H9 (cell line): ENCODE data around the gene CLECL1. TPM values are rescaled to one million over a fixed set of nuclear protein-coding genes. Genes with fewer than 3 reads are reported as not detected.

Source experiments
- DNase-seq: peaks from one replicate; pipeline ENCODE4 v3.0.0-alpha.2; 2017
- H2AFZ ChIP-seq: one replicate; pipeline ENCODE4 v1.6.1; 2013; ENCODE audit warnings: mild to moderate bottlenecking, low read length, control low read depth, moderate library complexity
- H2AK5ac ChIP-seq: 2 replicates; pipeline ENCODE4 v1.6.1; 2013; ENCODE audit warnings: low read length, control low read depth, mixed read lengths; ENCODE audit not compliant: insufficient read length
- H2BK120ac ChIP-seq: one replicate; pipeline ENCODE4 v1.6.1; 2013; ENCODE audit warnings: low read depth, mild to moderate bottlenecking, low read length, control low read depth, inconsistent platforms; ENCODE audit not compliant: poor library complexity, severe bottlenecking
- H2BK12ac ChIP-seq: 2 replicates; pipeline ENCODE4 v1.6.1; 2013; ENCODE audit warnings: low read length, control low read depth, mixed read lengths, low read depth; ENCODE audit not compliant: insufficient read length
- H2BK15ac ChIP-seq: 2 replicates; pipeline ENCODE4 v1.6.1; 2013; ENCODE audit warnings: low read depth, low read length, control low read depth
- H2BK20ac ChIP-seq: one replicate; pipeline ENCODE4 v1.6.1; 2013; ENCODE audit warnings: low read depth, mild to moderate bottlenecking, low read length, control low read depth, inconsistent platforms; ENCODE audit not compliant: poor library complexity, severe bottlenecking
- H2BK5ac ChIP-seq: 2 replicates; pipeline ENCODE4 v1.6.1; 2013; ENCODE audit warnings: low read length, control low read depth, mixed read lengths; ENCODE audit not compliant: insufficient read length
- H3K14ac ChIP-seq: 2 replicates; pipeline ENCODE4 v1.6.1; 2013; ENCODE audit warnings: low read length, control low read depth; ENCODE audit not compliant: insufficient read depth
- H3K18ac ChIP-seq: 2 replicates; pipeline ENCODE4 v1.6.1; 2013; ENCODE audit warnings: low read depth, mild to moderate bottlenecking, mixed read lengths, low read length, control low read depth; ENCODE audit not compliant: insufficient read length
- H3K23ac ChIP-seq: 2 replicates; pipeline ENCODE4 v1.6.1; 2013; ENCODE audit warnings: low read length, control low read depth, mixed read lengths, low read depth; ENCODE audit not compliant: insufficient read length
- H3K23me2 ChIP-seq: 2 replicates; pipeline ENCODE4 v1.6.1; 2013; ENCODE audit warnings: low read depth, mild to moderate bottlenecking, mixed read lengths, low read length, control low read depth; ENCODE audit not compliant: insufficient read length, poor library complexity, severe bottlenecking
- H3K27ac ChIP-seq: 2 replicates; pipeline ENCODE4 v1.5.1; 2013; ENCODE audit warnings: low read length, control low read depth, mixed read lengths, low read depth; ENCODE audit not compliant: insufficient read length
- H3K27me3 ChIP-seq: 2 replicates; pipeline ENCODE4 v1.6.1; 2013; ENCODE audit warnings: low read length, control low read depth, inconsistent platforms; ENCODE audit not compliant: insufficient read depth
- H3K4ac ChIP-seq: 2 replicates; pipeline ENCODE4 v1.6.1; 2013; ENCODE audit warnings: low read depth, mild to moderate bottlenecking, control low read depth, inconsistent platforms, low read length, moderate library complexity
- H3K4me1 ChIP-seq: 2 replicates; pipeline ENCODE4 v1.6.1; 2013; ENCODE audit warnings: low read length, control low read depth, inconsistent platforms; ENCODE audit not compliant: insufficient read depth
- H3K4me2 ChIP-seq: 2 replicates; pipeline ENCODE4 v1.6.1; 2013; ENCODE audit warnings: low read length, control low read depth, mixed read lengths; ENCODE audit not compliant: insufficient read length, insufficient read depth
- H3K56ac ChIP-seq: 2 replicates; pipeline ENCODE4 v1.6.1; 2013; ENCODE audit warnings: low read depth, mild to moderate bottlenecking, mixed read lengths, low read length, control low read depth; ENCODE audit not compliant: insufficient read length
- H3K79me1 ChIP-seq: 2 replicates; pipeline ENCODE4 v1.6.1; 2013; ENCODE audit warnings: low read depth, mild to moderate bottlenecking, moderate library complexity, low read length, control low read depth, inconsistent platforms; ENCODE audit not compliant: insufficient read depth, poor library complexity, severe bottlenecking
- H3K79me2 ChIP-seq: 2 replicates; pipeline ENCODE4 v1.6.1; 2013; ENCODE audit warnings: low read length, control low read depth, inconsistent platforms; ENCODE audit not compliant: insufficient read depth
- H3K9ac ChIP-seq: 2 replicates; pipeline ENCODE4 v1.6.1; 2013; ENCODE audit warnings: low read length, control low read depth, mixed read lengths; ENCODE audit not compliant: insufficient read length; ENCODE audit errors: extremely low read depth
- H3K9me3 ChIP-seq: one replicate; pipeline ENCODE4 v1.6.1; 2013; ENCODE audit warnings: low read depth, low read length, inconsistent platforms; ENCODE audit not compliant: control insufficient read depth
- H3T11ph ChIP-seq: one replicate; pipeline ENCODE4 v1.6.1; 2013; ENCODE audit warnings: mild to moderate bottlenecking, low read length, control low read depth, inconsistent platforms
- H4K20me1 ChIP-seq: one replicate; pipeline ENCODE4 v1.6.1; 2013; ENCODE audit not compliant: control insufficient read depth, insufficient read length, insufficient read depth
- H4K5ac ChIP-seq: 2 replicates; pipeline ENCODE4 v1.6.1; 2013; ENCODE audit warnings: low read depth, mild to moderate bottlenecking, mixed read lengths, low read length, control low read depth; ENCODE audit not compliant: insufficient read length
- H4K8ac ChIP-seq: replicated peaks from 2 replicates; pipeline ENCODE4 v1.6.1; 2013; ENCODE audit warnings: low read length, control low read depth, mixed read lengths, low read depth; ENCODE audit not compliant: insufficient read length
- H4K91ac ChIP-seq: 2 replicates; pipeline ENCODE4 v1.6.1; 2013; ENCODE audit warnings: low read depth, mild to moderate bottlenecking, moderate library complexity, mixed read lengths, low read length, control low read depth; ENCODE audit not compliant: insufficient read length
- H3K27ac Mint-ChIP-seq, 3 experiments: 2 replicates in 2 of 3; 3 replicates in 1 of 3; pipeline ENCODE4 v1.8.0; 2020 to 2021; ENCODE audit warnings: mixed read lengths in 3 of 3, mild to moderate bottlenecking in 1 of 3, moderate library complexity in 1 of 3
- H3K27me3 Mint-ChIP-seq: 2 replicates; pipeline ENCODE4 v1.8.0; 2021; ENCODE audit warnings: low read depth, mild to moderate bottlenecking, moderate library complexity, mixed read lengths
- H3K36me3 Mint-ChIP-seq, 3 experiments: 2 replicates in 2 of 3; 3 replicates in 1 of 3; pipeline ENCODE4 v1.8.0; 2020 to 2021; ENCODE audit warnings: low read depth in 3 of 3, mixed read lengths in 3 of 3; ENCODE audit not compliant: insufficient read depth in 1 of 3
- H3K4me1 Mint-ChIP-seq, 2 experiments: 2 replicates each; pipeline ENCODE4 v1.8.0; 2020; ENCODE audit warnings: mixed read lengths in 2 of 2
- H3K4me3 Mint-ChIP-seq, 2 experiments: 2 replicates in 1 of 2; 3 replicates in 1 of 2; pipeline ENCODE4 v1.8.0; 2020 to 2021; ENCODE audit warnings: mild to moderate bottlenecking in 2 of 2, mixed read lengths in 2 of 2, moderate library complexity in 1 of 2
- H3K9me3 Mint-ChIP-seq, 2 experiments: 2 replicates in 1 of 2; 3 replicates in 1 of 2; pipeline ENCODE4 v1.8.0; 2020; ENCODE audit warnings: mild to moderate bottlenecking in 2 of 2, mixed read lengths in 2 of 2, moderate library complexity in 1 of 2
- WGBS: extraction: QIAGEN DNeasy Blood & Tissue Kit; methylation state at CpG from one replicate; pipeline ENCODE4 v1.1.7; 2013; ENCODE audit warnings: missing lambda C conversion rate, low lambda C conversion rate, mixed read lengths; ENCODE audit not compliant: insufficient read length; ENCODE audit errors: extremely low coverage; 5-methylcytosine and 5-hydroxymethylcytosine counted together
- total RNA-seq: library from RNA; stranded (reverse); gene quantifications from 2 replicates; pipeline ENCODE4 v1.2.1, GENCODE V29; 2021
- TF ChIP-seq, protein P1 (sequence below): fragments of 200-600 bp; sonication (generic); conservative IDR thresholded peaks from 3 replicates; pipeline ENCODE4 v1.8.0; 2021; ENCODE audit warnings: antibody characterized with exemption, mild to moderate bottlenecking

CLECL1 gene
- total RNA-seq, 1 experiment from 2014 or later: not detected

GRCh38 chr12:9755567-9755966, 22.7 kb upstream of the CLECL1 start:
- Histone ChIP-seq H4K5ac (no peak overlapping the region), H2BK20ac (no peak overlapping the region), H4K8ac (no peak overlapping the region), H3K4me2 (no peak overlapping the region), H3T11ph (no peak overlapping the region), H2AFZ (no peak overlapping the region), H3K4ac (no peak overlapping the region), H3K18ac (no peak overlapping the region), H3K4me1 (no peaks in the 10 kb centered on the region), H3K23me2 (no peaks in the 10 kb centered on the region), H2AK5ac (no peak overlapping the region), H3K27me3 (no peaks in the 10 kb centered on the region), H3K9ac (no peak overlapping the region), H3K23ac (no peak overlapping the region), H2BK15ac (no peak overlapping the region), H2BK120ac (no peak overlapping the region), H3K27ac (no peak overlapping the region), H2BK5ac (no peak overlapping the region), H3K9me3 (no peaks in the 10 kb centered on the region), H4K20me1 (no peaks in the 10 kb centered on the region), H4K91ac (no peak overlapping the region), H3K56ac (no peak overlapping the region), H3K79me2 (no peaks in the 10 kb centered on the region), H3K79me1 (no peaks in the 10 kb centered on the region), H2BK12ac (no peak overlapping the region), H3K14ac (no peak overlapping the region)
- Mint-ChIP-seq H3K27me3 (no peaks in the 10 kb centered on the region), H3K4me1 (peaks cover 16 to 19% of the 10 kb centered on the region in 2 experiments), H3K4me3 (no peak overlapping the region), H3K36me3 (no peaks in the 10 kb centered on the region), H3K27ac (no peak overlapping the region), H3K9me3 (no peaks in the 10 kb centered on the region)
- TF ChIP-seq, protein P1, sequence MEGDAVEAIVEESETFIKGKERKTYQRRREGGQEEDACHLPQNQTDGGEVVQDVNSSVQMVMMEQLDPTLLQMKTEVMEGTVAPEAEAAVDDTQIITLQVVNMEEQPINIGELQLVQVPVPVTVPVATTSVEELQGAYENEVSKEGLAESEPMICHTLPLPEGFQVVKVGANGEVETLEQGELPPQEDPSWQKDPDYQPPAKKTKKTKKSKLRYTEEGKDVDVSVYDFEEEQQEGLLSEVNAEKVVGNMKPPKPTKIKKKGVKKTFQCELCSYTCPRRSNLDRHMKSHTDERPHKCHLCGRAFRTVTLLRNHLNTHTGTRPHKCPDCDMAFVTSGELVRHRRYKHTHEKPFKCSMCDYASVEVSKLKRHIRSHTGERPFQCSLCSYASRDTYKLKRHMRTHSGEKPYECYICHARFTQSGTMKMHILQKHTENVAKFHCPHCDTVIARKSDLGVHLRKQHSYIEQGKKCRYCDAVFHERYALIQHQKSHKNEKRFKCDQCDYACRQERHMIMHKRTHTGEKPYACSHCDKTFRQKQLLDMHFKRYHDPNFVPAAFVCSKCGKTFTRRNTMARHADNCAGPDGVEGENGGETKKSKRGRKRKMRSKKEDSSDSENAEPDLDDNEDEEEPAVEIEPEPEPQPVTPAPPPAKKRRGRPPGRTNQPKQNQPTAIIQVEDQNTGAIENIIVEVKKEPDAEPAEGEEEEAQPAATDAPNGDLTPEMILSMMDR: no peak
- no peak for DNase-seq
- WGBS: no CpG with 5 or more reads among the region's 2 CpGs
